ENCODE measurements around the gene LETMD1. TPM values are rescaled to one million over a fixed set of nuclear protein-coding genes. Genes with fewer than 3 reads are reported as not detected.

Gene LETMD1
- total and polyA plus RNA-seq, 2 of the 13 experiments (the other 11 are each of a cell fraction or from before 2014, with no cell fraction given), result 43.3 to 87.7 TPM

DNA sequence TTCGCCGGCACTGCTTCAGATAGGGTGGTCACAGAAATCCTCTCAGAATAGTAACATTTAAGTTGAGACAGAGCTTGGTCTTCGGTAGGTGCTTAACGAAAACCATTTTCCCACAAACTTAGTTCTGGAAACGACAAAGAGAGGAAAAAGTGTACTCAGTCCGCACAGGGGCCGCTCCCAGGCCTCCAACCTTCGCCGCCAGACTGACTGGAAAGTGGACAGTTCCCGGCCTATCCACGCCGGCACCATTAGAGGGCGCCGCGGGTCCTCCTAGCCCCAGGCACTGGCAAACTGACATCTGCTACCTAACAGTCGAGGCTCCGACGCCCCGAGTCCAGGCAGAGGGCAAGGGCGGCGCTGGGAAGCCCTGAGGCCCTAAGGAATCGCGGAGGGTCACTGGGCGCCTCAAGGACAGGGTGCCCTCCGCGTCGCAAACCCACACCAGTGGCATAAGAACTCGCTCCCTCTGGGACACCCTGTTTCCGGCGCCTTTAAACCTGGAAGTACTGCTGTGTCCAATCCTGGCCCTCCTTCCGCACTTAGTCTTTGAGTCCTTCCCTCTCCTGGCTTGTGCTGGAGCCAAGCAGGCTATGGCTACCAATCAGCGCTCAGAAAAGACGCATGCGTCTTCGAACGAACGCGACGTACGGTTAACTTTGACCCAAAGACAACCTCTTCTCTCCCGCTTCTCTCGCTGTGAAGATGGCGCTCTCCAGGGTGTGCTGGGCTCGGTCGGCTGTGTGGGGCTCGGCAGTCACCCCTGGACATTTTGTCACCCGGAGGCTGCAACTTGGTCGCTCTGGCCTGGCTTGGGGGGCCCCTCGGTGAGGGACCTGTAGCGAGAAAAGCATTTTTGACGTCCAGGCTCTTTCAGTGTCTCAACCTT, at the start of gene LETMD1 (continued):
- TF ChIP-seq ZFP36L1 (CRISPR knock-in tag; IDR thresholded peaks at IDR 0.05), result peak; percentile 56; the same call in 1 of the 2 replicates
- TF ChIP-seq ELF1 (CRISPR knock-in tag; IDR thresholded peaks at IDR 0.05), result peak; percentile 93
- TF ChIP-seq, protein P1, sequence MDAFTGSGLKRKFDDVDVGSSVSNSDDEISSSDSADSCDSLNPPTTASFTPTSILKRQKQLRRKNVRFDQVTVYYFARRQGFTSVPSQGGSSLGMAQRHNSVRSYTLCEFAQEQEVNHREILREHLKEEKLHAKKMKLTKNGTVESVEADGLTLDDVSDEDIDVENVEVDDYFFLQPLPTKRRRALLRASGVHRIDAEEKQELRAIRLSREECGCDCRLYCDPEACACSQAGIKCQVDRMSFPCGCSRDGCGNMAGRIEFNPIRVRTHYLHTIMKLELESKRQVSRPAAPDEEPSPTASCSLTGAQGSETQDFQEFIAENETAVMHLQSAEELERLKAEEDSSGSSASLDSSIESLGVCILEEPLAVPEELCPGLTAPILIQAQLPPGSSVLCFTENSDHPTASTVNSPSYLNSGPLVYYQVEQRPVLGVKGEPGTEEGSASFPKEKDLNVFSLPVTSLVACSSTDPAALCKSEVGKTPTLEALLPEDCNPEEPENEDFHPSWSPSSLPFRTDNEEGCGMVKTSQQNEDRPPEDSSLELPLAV (CRISPR knock-in tag; conservative IDR thresholded peaks at IDR 0.05; ENCODE audit: low read depth), result no peak
- TF ChIP-seq ZNF737 (CRISPR knock-in tag; IDR thresholded peaks at IDR 0.05; ENCODE audit: borderline replicate concordance), result no peak
- no peak; the same call in 1 of the 2 replicates for TF ChIP-seq MIXL1 (CRISPR knock-in tag; IDR thresholded peaks at IDR 0.05)
- TF ChIP-seq MTA1 (CRISPR knock-in tag; IDR thresholded peaks at IDR 0.05; ENCODE audit: borderline replicate concordance), result no peak
- TF ChIP-seq ZNF879 (CRISPR knock-in tag; IDR thresholded peaks at IDR 0.05), result 0 out of 2 replicates have a peak, but pooled peaks have one; percentile 74
- TF ChIP-seq, protein P2, sequence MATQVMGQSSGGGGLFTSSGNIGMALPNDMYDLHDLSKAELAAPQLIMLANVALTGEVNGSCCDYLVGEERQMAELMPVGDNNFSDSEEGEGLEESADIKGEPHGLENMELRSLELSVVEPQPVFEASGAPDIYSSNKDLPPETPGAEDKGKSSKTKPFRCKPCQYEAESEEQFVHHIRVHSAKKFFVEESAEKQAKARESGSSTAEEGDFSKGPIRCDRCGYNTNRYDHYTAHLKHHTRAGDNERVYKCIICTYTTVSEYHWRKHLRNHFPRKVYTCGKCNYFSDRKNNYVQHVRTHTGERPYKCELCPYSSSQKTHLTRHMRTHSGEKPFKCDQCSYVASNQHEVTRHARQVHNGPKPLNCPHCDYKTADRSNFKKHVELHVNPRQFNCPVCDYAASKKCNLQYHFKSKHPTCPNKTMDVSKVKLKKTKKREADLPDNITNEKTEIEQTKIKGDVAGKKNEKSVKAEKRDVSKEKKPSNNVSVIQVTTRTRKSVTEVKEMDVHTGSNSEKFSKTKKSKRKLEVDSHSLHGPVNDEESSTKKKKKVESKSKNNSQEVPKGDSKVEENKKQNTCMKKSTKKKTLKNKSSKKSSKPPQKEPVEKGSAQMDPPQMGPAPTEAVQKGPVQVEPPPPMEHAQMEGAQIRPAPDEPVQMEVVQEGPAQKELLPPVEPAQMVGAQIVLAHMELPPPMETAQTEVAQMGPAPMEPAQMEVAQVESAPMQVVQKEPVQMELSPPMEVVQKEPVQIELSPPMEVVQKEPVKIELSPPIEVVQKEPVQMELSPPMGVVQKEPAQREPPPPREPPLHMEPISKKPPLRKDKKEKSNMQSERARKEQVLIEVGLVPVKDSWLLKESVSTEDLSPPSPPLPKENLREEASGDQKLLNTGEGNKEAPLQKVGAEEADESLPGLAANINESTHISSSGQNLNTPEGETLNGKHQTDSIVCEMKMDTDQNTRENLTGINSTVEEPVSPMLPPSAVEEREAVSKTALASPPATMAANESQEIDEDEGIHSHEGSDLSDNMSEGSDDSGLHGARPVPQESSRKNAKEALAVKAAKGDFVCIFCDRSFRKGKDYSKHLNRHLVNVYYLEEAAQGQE (IDR thresholded peaks at IDR 0.05; ENCODE audit: borderline replicate concordance in 1 of 2, low read depth in 1 of 2, low read length in 2 of 2), result peak; percentile 14 to 80
- TF ChIP-seq, protein P3, sequence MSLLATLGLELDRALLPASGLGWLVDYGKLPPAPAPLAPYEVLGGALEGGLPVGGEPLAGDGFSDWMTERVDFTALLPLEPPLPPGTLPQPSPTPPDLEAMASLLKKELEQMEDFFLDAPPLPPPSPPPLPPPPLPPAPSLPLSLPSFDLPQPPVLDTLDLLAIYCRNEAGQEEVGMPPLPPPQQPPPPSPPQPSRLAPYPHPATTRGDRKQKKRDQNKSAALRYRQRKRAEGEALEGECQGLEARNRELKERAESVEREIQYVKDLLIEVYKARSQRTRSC (CRISPR knock-in tag; IDR thresholded peaks at IDR 0.05; ENCODE audit: low read depth), result no peak
- 0 out of 2 replicates have a peak, but pooled peaks have one; percentile 47 for TF ChIP-seq ZNF598 (CRISPR knock-in tag; IDR thresholded peaks at IDR 0.05; ENCODE audit: borderline replicate concordance)
- TF ChIP-seq, protein P4, sequence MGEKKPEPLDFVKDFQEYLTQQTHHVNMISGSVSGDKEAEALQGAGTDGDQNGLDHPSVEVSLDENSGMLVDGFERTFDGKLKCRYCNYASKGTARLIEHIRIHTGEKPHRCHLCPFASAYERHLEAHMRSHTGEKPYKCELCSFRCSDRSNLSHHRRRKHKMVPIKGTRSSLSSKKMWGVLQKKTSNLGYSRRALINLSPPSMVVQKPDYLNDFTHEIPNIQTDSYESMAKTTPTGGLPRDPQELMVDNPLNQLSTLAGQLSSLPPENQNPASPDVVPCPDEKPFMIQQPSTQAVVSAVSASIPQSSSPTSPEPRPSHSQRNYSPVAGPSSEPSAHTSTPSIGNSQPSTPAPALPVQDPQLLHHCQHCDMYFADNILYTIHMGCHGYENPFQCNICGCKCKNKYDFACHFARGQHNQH (CRISPR knock-in tag; IDR thresholded peaks at IDR 0.05), result peak; percentile 88; the same call in 1 of the 2 replicates
- no peak for TF ChIP-seq RBAK (CRISPR knock-in tag; IDR thresholded peaks at IDR 0.05)
- no peak for TF ChIP-seq TBL1XR1 (IDR thresholded peaks at IDR 0.05; ENCODE audit: borderline replicate concordance, low read length, partially characterized antibody)
- TF ChIP-seq ZNF550 (CRISPR knock-in tag; IDR thresholded peaks at IDR 0.05; ENCODE audit: borderline replicate concordance), result no peak
- peak; percentile 51 for TF ChIP-seq GABPA (IDR thresholded peaks at IDR 0.05; ENCODE audit: low read depth, low read length)
- TF ChIP-seq GABPA (CRISPR knock-in tag; IDR thresholded peaks at IDR 0.05; ENCODE audit: low read depth), result peak; percentile 88
- no peak for TF ChIP-seq ZNF143 (CRISPR knock-in tag; IDR thresholded peaks at IDR 0.05)
- peak; percentile 71; the same call in 1 of the 2 replicates for TF ChIP-seq SMAD3 (CRISPR knock-in tag; IDR thresholded peaks at IDR 0.05)
- TF ChIP-seq, protein P5, sequence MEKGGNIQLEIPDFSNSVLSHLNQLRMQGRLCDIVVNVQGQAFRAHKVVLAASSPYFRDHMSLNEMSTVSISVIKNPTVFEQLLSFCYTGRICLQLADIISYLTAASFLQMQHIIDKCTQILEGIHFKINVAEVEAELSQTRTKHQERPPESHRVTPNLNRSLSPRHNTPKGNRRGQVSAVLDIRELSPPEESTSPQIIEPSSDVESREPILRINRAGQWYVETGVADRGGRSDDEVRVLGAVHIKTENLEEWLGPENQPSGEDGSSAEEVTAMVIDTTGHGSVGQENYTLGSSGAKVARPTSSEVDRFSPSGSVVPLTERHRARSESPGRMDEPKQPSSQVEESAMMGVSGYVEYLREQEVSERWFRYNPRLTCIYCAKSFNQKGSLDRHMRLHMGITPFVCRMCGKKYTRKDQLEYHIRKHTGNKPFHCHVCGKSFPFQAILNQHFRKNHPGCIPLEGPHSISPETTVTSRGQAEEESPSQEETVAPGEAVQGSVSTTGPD (CRISPR knock-in tag; IDR thresholded peaks at IDR 0.05), result 0 out of 2 replicates have a peak, but pooled peaks have one; percentile 60
